Measurements from ENCODE around the gene PFN3.
"Not testable (repeated sequence)": the region's sequence is repeated elsewhere in the genome, so short reads cannot be mapped to it uniquely, and the experiment has no call there.

The PFN3 gene

GRCh38 chr5:177421062-177421798 lies 20.8 kb upstream of the PFN3 start:
- H3K79me2 ChIP-seq (ENCODE audit: insufficient read depth, low read length): no peaks in the 10 kb centered on the region
- H3K9me3 ChIP-seq (ENCODE audit: insufficient read depth, low read length, severe bottlenecking): no peaks in the 10 kb centered on the region
- no peaks in the 10 kb centered on the region for H3K27me3 ChIP-seq (ENCODE audit: insufficient read depth, low read length, poor library complexity)
- H3K9ac ChIP-seq (ENCODE audit: low read depth, low read length): no peak overlapping the region
- no peak overlapping the region for H3K4me2 ChIP-seq (ENCODE audit: insufficient read depth, low read length)
- H3K36me3 ChIP-seq (ENCODE audit: insufficient read depth, low read length): no peaks in the 10 kb centered on the region
- H3K4me1 ChIP-seq (ENCODE audit: insufficient read depth, low read length): peaks cover 10% of the 10 kb centered on the region
- no peak overlapping the region for H2AFZ ChIP-seq (ENCODE audit: low read depth, low read length)
- H4K20me1 ChIP-seq (ENCODE audit: insufficient read depth, low read length): no peaks in the 10 kb centered on the region
- DNase-seq: no peak
- H3K27ac ChIP-seq (ENCODE audit: low read length): no peak overlapping the region
- no peak for ATAC-seq (ENCODE audit: insufficient read depth, low read depth)
- H3K4me3 ChIP-seq (ENCODE audit: low read depth in 1 of 2, low read length in 2 of 2): no peak overlapping the region
- TF ChIP-seq EZH2 (IDR thresholded peaks at IDR 0.05; ENCODE audit: borderline replicate concordance, low read depth, low read length, severe bottlenecking) (no peak), CTCF (IDR thresholded peaks at IDR 0.05; ENCODE audit: borderline replicate concordance, extremely low read depth, low read length, poor library complexity, severe bottlenecking) (no peak)

GRCh38 chr5:177420472-177420871 lies 20.0 kb upstream of the PFN3 start:
- H3K79me2 ChIP-seq (ENCODE audit: insufficient read depth, low read length); ATAC-seq (ENCODE audit: insufficient read depth, low read depth); H3K9me3 ChIP-seq (ENCODE audit: insufficient read depth, low read length, severe bottlenecking); H3K27ac ChIP-seq (ENCODE audit: low read length); H3K4me3 ChIP-seq (ENCODE audit: low read depth in 1 of 2, low read length in 2 of 2); H4K20me1 ChIP-seq (ENCODE audit: insufficient read depth, low read length); H3K27me3 ChIP-seq (ENCODE audit: insufficient read depth, low read length, poor library complexity); H3K36me3 ChIP-seq (ENCODE audit: insufficient read depth, low read length); DNase-seq; H3K9ac ChIP-seq (ENCODE audit: low read depth, low read length); H3K4me1 ChIP-seq (ENCODE audit: insufficient read depth, low read length); H2AFZ ChIP-seq (ENCODE audit: low read depth, low read length); H3K4me2 ChIP-seq (ENCODE audit: insufficient read depth, low read length): not testable (repeated sequence)

- no peak for DNase-seq
- Histone ChIP-seq H2AFZ (ENCODE audit: low read depth, low read length) (no peak overlapping the region), H3K9me3 (ENCODE audit: insufficient read depth, low read length, severe bottlenecking) (no peaks in the 10 kb centered on the region), H3K9ac (ENCODE audit: low read depth, low read length) (no peak overlapping the region), H4K20me1 (ENCODE audit: insufficient read depth, low read length) (no peaks in the 10 kb centered on the region), H3K4me2 (ENCODE audit: insufficient read depth, low read length) (no peak overlapping the region), H3K36me3 (ENCODE audit: insufficient read depth, low read length) (no peaks in the 10 kb centered on the region), H3K4me3 (ENCODE audit: low read depth in 1 of 2, low read length in 2 of 2) (no peak overlapping the region), H3K4me1 (ENCODE audit: insufficient read depth, low read length) (no peaks in the 10 kb centered on the region), H3K27ac (ENCODE audit: low read length) (no peak overlapping the region), H3K27me3 (ENCODE audit: insufficient read depth, low read length, poor library complexity) (no peaks in the 10 kb centered on the region), H3K79me2 (ENCODE audit: insufficient read depth, low read length) (no peaks in the 10 kb centered on the region)
- TF ChIP-seq CTCF (IDR thresholded peaks at IDR 0.05; ENCODE audit: borderline replicate concordance, extremely low read depth, low read length, poor library complexity, severe bottlenecking) (no peak), EZH2 (IDR thresholded peaks at IDR 0.05; ENCODE audit: borderline replicate concordance, low read depth, low read length, severe bottlenecking) (no peak)
- no peak for ATAC-seq (ENCODE audit: insufficient read depth, low read depth)
Observed at GRCh38 chr5:177419046-177419445, 18.6 kb upstream of the PFN3 start.

GRCh38 chr5:177417081-177417480 lies 16.6 kb upstream of the PFN3 start:
- H3K4me1 ChIP-seq (ENCODE audit: insufficient read depth, low read length); H2AFZ ChIP-seq (ENCODE audit: low read depth, low read length); H4K20me1 ChIP-seq (ENCODE audit: insufficient read depth, low read length); H3K4me2 ChIP-seq (ENCODE audit: insufficient read depth, low read length); H3K9ac ChIP-seq (ENCODE audit: low read depth, low read length); ATAC-seq (ENCODE audit: insufficient read depth, low read depth); H3K27ac ChIP-seq (ENCODE audit: low read length); H3K79me2 ChIP-seq (ENCODE audit: insufficient read depth, low read length); H3K27me3 ChIP-seq (ENCODE audit: insufficient read depth, low read length, poor library complexity); H3K4me3 ChIP-seq (ENCODE audit: low read depth in 1 of 2, low read length in 2 of 2); H3K36me3 ChIP-seq (ENCODE audit: insufficient read depth, low read length); DNase-seq; H3K9me3 ChIP-seq (ENCODE audit: insufficient read depth, low read length, severe bottlenecking): not testable (repeated sequence)
